Measurements from ENCODE around the gene ADAMTS3. TPM values are rescaled to one million over a fixed set of nuclear protein-coding genes. Genes with fewer than 3 reads are reported as not detected.

The ADAMTS3 gene
- total and polyA plus RNA-seq, 2 experiments from 2014 or later, result 1.2 to 3.7 TPM

- H3K27me3 Mint-ChIP-seq (ENCODE audit: insufficient read depth, low read depth, poor library complexity), result no peaks in the 10 kb centered on the region
- no peak overlapping the region for H3K27ac Mint-ChIP-seq
- no peaks in the 10 kb centered on the region for H3K36me3 Mint-ChIP-seq (ENCODE audit: low read depth)
- H3K27ac ChIP-seq (ENCODE audit: low read depth), result no peak overlapping the region
- no peak for TF ChIP-seq ETS1 (IDR thresholded peaks at IDR 0.05)
- TF ChIP-seq EZH2 (IDR thresholded peaks at IDR 0.05; ENCODE audit: low read depth, unreplicated experiment), result no peak
- no peak for TF ChIP-seq CREB1 (CRISPR knock-in tag; IDR thresholded peaks at IDR 0.05; ENCODE audit: low read depth)
- no peak for TF ChIP-seq ZNF462 (CRISPR knock-in tag; IDR thresholded peaks at IDR 0.05)
- TF ChIP-seq JUNB (IDR thresholded peaks at IDR 0.05; ENCODE audit: unreplicated experiment), result no peak
- no peak for TF ChIP-seq REST (IDR thresholded peaks at IDR 0.05; ENCODE audit: unreplicated experiment)
- TF ChIP-seq POLR2AphosphoS5 (IDR thresholded peaks at IDR 0.05; ENCODE audit: low read depth), result no peak
- no peak for TF ChIP-seq ZNF114 (CRISPR knock-in tag; IDR thresholded peaks at IDR 0.05)
- TF ChIP-seq NANOG (IDR thresholded peaks at IDR 0.05; ENCODE audit: borderline replicate concordance), result no peak
- TF ChIP-seq STAT1 (IDR thresholded peaks at IDR 0.05; ENCODE audit: unreplicated experiment), result no peak
- no peak for TF ChIP-seq ZNF331 (CRISPR knock-in tag; IDR thresholded peaks at IDR 0.05; ENCODE audit: low read depth)
- no peak for TF ChIP-seq EZH2phosphoT487 (IDR thresholded peaks at IDR 0.05; ENCODE audit: unreplicated experiment)
- TF ChIP-seq CTCF (conservative IDR thresholded peaks at IDR 0.05; ENCODE audit: low read depth in 2 of 2), result no peak
- no peaks in the 10 kb centered on the region for H3K9me2 ChIP-seq (ENCODE audit: insufficient read depth)
- H3K36me3 ChIP-seq (ENCODE audit: insufficient read depth), result no peaks in the 10 kb centered on the region
- no peaks in the 10 kb centered on the region for H3K9me3 Mint-ChIP-seq
- H3K4me3 ChIP-seq, result no peak overlapping the region
- H3K4me1 ChIP-seq (ENCODE audit: insufficient read depth), result no peaks in the 10 kb centered on the region
- ATAC-seq (no peak), DNase-seq (ENCODE audit: low spot score) (no peak)
- H3K27me3 ChIP-seq (ENCODE audit: insufficient read depth), result no peaks in the 10 kb centered on the region
- no peaks in the 10 kb centered on the region for H3F3A ChIP-seq (replicated peaks; ENCODE audit: low read depth)
- no peaks in the 10 kb centered on the region for H4K20me1 ChIP-seq (replicated peaks; ENCODE audit: insufficient read depth)
- peaks cover 16% of the 10 kb centered on the region for H3K4me1 Mint-ChIP-seq
- H2AFZ ChIP-seq, result no peak overlapping the region
- no peak overlapping the region for H3K4me2 ChIP-seq
- no peaks in the 10 kb centered on the region for H3K79me2 ChIP-seq (replicated peaks; ENCODE audit: insufficient read depth)
- no peak overlapping the region for H3K4me3 Mint-ChIP-seq
Observed at GRCh38 chr4:72311291-72311690, 257.7 kb downstream of the ADAMTS3 start.
